ENCODE results near the gene MISFA.

GRCh38 chr11:18617688-18618341, 18.2 kb downstream of the MISFA start:
- TF ChIP-seq CTCF (IDR thresholded peaks at IDR 0.05) (no peak), EZH2 (IDR thresholded peaks at IDR 0.05) (no peak), EZH2phosphoT487 (IDR thresholded peaks at IDR 0.05) (no peak)

Measured in neural progenitor cell (in vitro differentiated cells).